SU-DHL-6 (cell line): Measurements from ENCODE around the gene IGFBPL1.

ENCODE experiments used
- CTCF ChIP-seq: fragments of 200-600 bp; sonication (generic); IDR thresholded peaks from one replicate; pipeline ENCODE4 v1.5.1; 2017; ENCODE audit warnings: antibody characterized with exemption, mild to moderate bottlenecking, low read length, moderate library complexity; ENCODE audit not compliant: insufficient read depth, poor library complexity, severe bottlenecking
- EZH2phosphoT487 ChIP-seq: fragments of 200-600 bp; sonication (generic), shearing (Covaris generic); conservative IDR thresholded peaks from 2 replicates; pipeline ENCODE4 v1.6.1; 2018; ENCODE audit warnings: mild to moderate bottlenecking, antibody characterized with exemption, low read length, moderate library complexity, mixed read lengths

- TF ChIP-seq CTCF (no peak), EZH2phosphoT487 (no peak)
These were observed 6.9 kb upstream of the IGFBPL1 start for GRCh38 chr9:38431116-38431515.
